CD4-positive, alpha-beta T cell treated with Interleukin-17A for 1 hour (primary cell): ENCODE data around the gene MAP3K19.
"Not testable (repeated sequence)": the region's sequence is repeated elsewhere in the genome, so short reads cannot be mapped to it uniquely, and the experiment has no call there.

ENCODE experiments used
- DNase-seq: peaks from one replicate; pipeline ENCODE4 v3.0.0-alpha.2; 2020

MAP3K19 gene

GRCh38 chr2:135050132-135050531 is 2.9 kb upstream of the MAP3K19 start:
- DNase-seq: no peak

- no peak for DNase-seq
Observed at GRCh38 chr2:135048122-135048521, 875 bp upstream of the MAP3K19 start.

GRCh38 chr2:135043345-135043744 is 3.9 kb downstream of the MAP3K19 start:
- DNase-seq: peak; percentile 25

- no peak for DNase-seq
Observed at GRCh38 chr2:135037831-135038230, 9.4 kb downstream of the MAP3K19 start.

GRCh38 chr2:135033216-135033615 is 14.0 kb downstream of the MAP3K19 start:
- DNase-seq: not testable (repeated sequence)

- DNase-seq: no peak
Observed at GRCh38 chr2:135030826-135031225, 16.4 kb downstream of the MAP3K19 start.

GRCh38 chr2:135029481-135030134 is 17.6 kb downstream of the MAP3K19 start:
- DNase-seq: no peak

- no peak for DNase-seq
Observed at GRCh38 chr2:135023886-135024485, 23.3 kb downstream of the MAP3K19 start.

GRCh38 chr2:135022952-135023880 is 24.0 kb downstream of the MAP3K19 start:
- DNase-seq: no peak

- DNase-seq: no peak
Observed at GRCh38 chr2:135021618-135022017, 25.6 kb downstream of the MAP3K19 start.

- no peak for DNase-seq
Observed at GRCh38 chr2:135011633-135012032, 35.6 kb downstream of the MAP3K19 start.

GRCh38 chr2:135010200-135010942 is 36.9 kb downstream of the MAP3K19 start:
- DNase-seq: no peak

GRCh38 chr2:135009339-135009738 is 37.9 kb downstream of the MAP3K19 start:
- DNase-seq: no peak

GRCh38 chr2:135005753-135006152 is 41.5 kb downstream of the MAP3K19 start:
- no peak for DNase-seq

GRCh38 chr2:135004005-135004746 is 43.1 kb downstream of the MAP3K19 start:
- peak; percentile 68 for DNase-seq

- no peak for DNase-seq
Observed at GRCh38 chr2:135002836-135003235, 44.4 kb downstream of the MAP3K19 start.

- no peak for DNase-seq
Observed at GRCh38 chr2:134999521-134999920, 47.7 kb downstream of the MAP3K19 start.

GRCh38 chr2:134988994-134989605 is 58.1 kb downstream of the MAP3K19 start:
- DNase-seq: peak; percentile 36

GRCh38 chr2:134985061-134985460 is 62.2 kb downstream of the MAP3K19 start:
- DNase-seq: no peak

GRCh38 chr2:134982603-134983002 is 64.6 kb downstream of the MAP3K19 start:
- DNase-seq: no peak

- DNase-seq: no peak
Observed at GRCh38 chr2:134980639-134981038, 66.6 kb downstream of the MAP3K19 start.

GRCh38 chr2:134979221-134979620 is 68.0 kb downstream of the MAP3K19 start:
- DNase-seq: no peak
